GM21528 (cell line): Measurements from ENCODE around the gene ZNF490.
A peak's percentile ranks its signal among the peaks of the same experiment; 100 is the strongest.
"Not testable (repeated sequence)": the region's sequence is repeated elsewhere in the genome, so short reads cannot be mapped to it uniquely, and the experiment has no call there.

Experiments used
- ATAC-seq: cut with Tn5 transposase; IDR thresholded peaks from one replicate; pipeline ENCODE4 v1.9.1; 2021; ENCODE audit warnings: mild to moderate bottlenecking, moderate library complexity; ENCODE audit not compliant: unreplicated experiment, low FRiP score

ZNF490 gene

GRCh38 chr19:12610540-12611360 lies at the start of gene ZNF490, which contains the start of gene ZNF791:
TSS of gene ZNF490 (minus strand) at chr19:12610813. CDS start at chr19:12610680, 133 bp downstream.
TSS of gene ZNF791 (plus strand) at chr19:12610920. CDS start at chr19:12611080, 160 bp downstream.
- peak; percentile 70 for ATAC-seq

- no peak for ATAC-seq
Measured at GRCh38 chr19:12657966-12658365, 47.4 kb upstream of the ZNF490 start.

- ATAC-seq, result no peak
Measured at GRCh38 chr19:12656899-12657571, 46.4 kb upstream of the ZNF490 start.

GRCh38 chr19:12655546-12655945 lies 44.9 kb upstream of the ZNF490 start:
- ATAC-seq, result no peak

GRCh38 chr19:12652219-12652618 lies 41.6 kb upstream of the ZNF490 start:
- no peak for ATAC-seq

GRCh38 chr19:12649941-12650340 lies 39.3 kb upstream of the ZNF490 start:
- ATAC-seq, result no peak

GRCh38 chr19:12648088-12648487 lies 37.5 kb upstream of the ZNF490 start:
- ATAC-seq, result no peak

GRCh38 chr19:12647490-12648071 lies 37.0 kb upstream of the ZNF490 start:
- ATAC-seq, result no peak

- ATAC-seq, result no peak
Measured at GRCh38 chr19:12647047-12647446, 36.4 kb upstream of the ZNF490 start.

- no peak for ATAC-seq
Measured at GRCh38 chr19:12646551-12646950, 35.9 kb upstream of the ZNF490 start.

GRCh38 chr19:12643716-12644115 lies 33.1 kb upstream of the ZNF490 start:
- ATAC-seq, result not testable (repeated sequence)

- ATAC-seq, result no peak
Measured at GRCh38 chr19:12642506-12642905, 31.9 kb upstream of the ZNF490 start.

GRCh38 chr19:12641456-12641855 lies 30.8 kb upstream of the ZNF490 start:
- ATAC-seq, result no peak

GRCh38 chr19:12639901-12640613 lies 29.4 kb upstream of the ZNF490 start:
- no peak for ATAC-seq

GRCh38 chr19:12638611-12639182 lies 28.1 kb upstream of the ZNF490 start:
- ATAC-seq, result no peak

GRCh38 chr19:12636631-12637030 lies 26.0 kb upstream of the ZNF490 start:
- no peak for ATAC-seq

- no peak for ATAC-seq
Measured at GRCh38 chr19:12629215-12629614, 18.6 kb upstream of the ZNF490 start.

GRCh38 chr19:12628040-12629022 lies 17.7 kb upstream of the ZNF490 start:
- ATAC-seq, result no peak

GRCh38 chr19:12626958-12627357 lies 16.3 kb upstream of the ZNF490 start:
- no peak for ATAC-seq
